ENCODE results near the gene NT5C.

NT5C gene

DNA sequence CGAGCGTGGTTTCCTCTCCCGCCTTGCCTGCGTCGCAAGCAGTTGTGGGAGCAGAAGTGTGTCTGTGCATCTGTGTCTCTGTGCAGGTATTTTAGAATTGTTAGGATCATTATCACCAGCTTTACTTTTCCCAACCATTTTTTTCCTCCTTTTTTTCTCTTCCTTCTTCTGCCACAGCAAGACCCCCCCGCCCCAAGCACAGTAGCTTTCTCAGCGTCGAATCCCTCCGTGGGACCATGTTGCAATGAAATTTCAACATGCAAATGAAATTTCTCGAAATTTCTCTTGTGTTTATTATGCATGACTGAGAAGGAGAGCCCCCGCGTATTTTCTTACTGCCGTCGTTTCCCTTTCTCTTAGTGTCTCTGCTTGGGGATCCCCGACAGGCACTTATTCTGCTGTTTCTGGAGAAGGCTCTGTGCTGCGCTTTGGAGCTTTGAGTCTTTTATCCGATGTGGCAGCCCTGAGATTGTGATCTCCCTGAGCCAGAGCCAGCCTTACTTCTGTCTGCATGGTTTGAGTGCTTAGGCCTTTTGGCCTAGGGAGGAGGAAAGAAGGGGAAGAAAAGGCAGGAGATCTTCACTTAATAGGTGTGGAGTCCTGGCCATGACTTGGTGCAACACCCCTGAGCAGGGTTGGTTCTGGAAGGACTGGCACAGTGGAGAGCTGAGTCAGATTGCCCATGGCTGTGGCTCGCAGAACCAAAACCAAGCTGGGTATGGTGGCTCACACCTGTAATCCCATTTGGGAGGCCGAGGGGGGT, 16.8 kb downstream of the NT5C start:
- DNase-seq: no peak

DNA sequence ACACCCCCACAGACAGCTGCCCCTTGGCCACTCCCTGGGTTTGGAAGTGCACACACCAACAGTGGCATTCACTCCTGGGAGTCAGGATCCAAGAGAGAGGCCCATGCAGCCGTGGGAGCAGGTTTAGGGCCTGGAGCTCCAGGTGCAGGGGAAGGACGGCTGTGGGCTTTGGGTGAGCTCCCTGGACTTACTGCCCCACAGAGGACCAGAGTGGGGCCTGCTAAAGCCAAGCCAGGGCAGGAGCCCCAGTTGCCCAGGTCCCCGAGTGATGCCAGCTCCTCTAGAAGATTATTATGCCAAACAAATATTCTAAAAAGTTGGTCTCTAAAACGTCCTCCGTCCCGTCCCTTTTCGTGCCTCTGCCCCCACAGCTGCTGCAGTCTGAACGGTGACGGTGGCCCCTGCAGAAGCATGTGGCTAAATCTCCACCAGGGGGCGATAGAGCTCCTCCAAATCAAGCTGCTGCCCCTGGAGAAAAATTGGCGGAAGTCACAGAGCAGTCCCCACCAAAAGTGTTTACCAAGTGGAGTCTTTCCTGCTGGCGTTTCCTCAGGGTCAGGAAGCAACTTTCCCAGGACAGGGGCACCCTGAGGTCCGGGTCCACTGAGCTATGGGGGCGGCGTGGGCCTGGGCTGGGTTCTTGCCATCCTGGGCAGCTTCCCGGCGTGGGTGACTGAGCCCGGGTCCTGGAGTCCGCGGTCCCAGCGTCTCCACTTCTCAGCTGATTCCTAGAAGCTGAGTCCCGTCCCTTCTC, 17.6 kb downstream of the NT5C start:
- peak; percentile 84 for DNase-seq

DNA sequence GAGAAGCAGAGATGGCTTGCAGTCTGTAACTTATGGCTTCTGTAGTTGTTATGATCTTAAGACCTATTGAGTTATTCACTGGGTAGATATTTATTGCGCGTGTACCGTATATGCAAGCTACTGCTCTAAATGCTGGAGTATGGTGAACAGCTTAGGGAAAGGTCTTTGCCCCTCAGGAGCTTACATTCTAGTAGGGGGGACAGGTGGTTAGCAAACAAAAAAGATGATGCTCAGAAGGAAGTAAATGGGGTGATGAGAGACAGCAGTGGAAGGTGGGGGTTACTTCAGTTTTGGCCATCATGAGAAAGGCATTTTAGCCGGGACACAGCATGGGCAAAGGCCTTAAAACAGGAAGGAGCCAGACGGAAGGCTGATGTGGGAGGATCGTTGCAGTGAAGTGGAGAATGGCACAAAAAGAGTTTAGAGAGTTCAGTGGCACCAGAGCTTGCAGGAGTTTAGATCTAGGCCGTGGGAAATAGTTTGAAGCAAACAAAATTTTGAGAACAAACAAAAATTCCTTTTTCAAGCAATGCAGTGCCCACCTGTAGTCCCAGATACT, 19.7 kb downstream of the NT5C start:
- DNase-seq: no peak

DNA sequence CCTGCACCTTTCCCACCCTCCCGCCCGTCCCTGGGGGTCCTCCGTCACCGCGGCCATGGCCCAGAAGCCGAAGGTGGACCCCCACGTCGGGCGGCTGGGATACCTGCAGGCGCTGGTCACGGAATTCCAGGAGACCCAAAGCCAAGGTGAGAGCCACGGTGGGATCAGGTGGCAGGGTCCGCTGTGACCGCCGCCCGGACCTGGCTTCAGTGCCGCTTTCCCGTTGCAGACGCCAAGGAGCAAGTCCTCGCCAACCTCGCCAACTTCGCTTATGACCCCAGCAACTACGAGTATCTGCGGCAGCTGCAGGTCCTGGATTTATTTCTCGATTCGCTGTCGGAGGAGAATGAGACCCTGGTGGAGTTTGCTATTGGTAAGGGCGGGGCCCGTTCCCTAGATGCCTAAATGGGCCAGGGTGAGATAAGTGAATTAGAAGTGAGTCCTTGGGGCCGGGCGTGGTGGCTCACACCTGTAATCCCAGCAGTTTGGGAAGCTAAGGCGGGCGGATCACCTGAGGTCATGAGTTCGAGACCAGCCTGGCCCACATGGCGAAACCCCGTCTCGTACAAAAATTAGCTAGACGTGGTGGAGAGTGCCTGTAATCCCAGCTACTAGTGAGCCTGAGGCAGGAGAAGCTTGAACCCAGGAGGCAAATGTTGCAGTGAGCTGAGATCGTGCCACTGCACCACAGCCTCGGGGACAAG, 21.2 kb downstream of the NT5C start:
- no peak for DNase-seq

DNA sequence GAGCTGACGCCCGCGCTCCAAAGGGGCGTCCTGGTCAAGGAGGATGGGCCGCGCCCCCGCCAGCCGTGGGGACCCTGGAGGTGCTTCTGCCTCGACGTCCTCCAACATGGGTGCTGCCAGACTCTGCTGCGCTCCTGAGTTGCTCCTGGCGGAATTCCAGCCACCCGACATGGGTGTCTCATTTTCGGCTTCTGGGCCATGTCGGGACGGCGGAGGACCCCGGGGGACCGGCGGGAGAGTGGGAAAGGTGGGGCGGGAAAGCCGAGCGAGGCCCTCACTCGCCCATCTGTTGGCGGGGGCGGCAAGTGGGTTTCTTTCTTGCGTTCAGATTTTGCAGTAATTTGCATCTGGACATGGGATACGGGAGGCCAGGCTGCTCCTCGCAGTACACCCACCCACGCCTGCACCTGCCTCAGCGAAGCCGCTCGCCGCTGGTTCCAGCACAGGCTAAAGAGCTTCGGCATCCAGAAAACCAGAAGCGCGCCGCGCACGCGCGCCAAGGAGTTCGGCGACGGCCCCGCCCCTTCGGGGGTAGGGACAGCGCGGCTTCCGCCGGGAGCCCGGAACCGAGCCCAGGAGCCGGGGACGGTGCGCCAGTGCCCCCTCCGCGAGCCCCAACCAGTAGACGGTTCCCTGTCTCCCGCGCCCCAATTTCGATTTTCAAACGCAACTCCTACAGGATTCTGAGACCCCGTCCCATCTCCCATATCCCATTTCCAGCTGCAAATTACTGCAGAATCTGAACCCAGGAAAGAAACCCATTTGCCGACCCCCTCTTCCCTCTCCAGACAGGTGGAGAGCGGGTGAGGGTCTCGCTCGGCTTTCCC, 21.9 kb downstream of the NT5C start, which contains the start of gene ARMC7:
ARMC7 (plus strand) TSS at position 563 of the 827 bp plus-strand sequence. CDS start 320 bp downstream, outside the sequence.
- peak; percentile 80 for DNase-seq

DNA sequence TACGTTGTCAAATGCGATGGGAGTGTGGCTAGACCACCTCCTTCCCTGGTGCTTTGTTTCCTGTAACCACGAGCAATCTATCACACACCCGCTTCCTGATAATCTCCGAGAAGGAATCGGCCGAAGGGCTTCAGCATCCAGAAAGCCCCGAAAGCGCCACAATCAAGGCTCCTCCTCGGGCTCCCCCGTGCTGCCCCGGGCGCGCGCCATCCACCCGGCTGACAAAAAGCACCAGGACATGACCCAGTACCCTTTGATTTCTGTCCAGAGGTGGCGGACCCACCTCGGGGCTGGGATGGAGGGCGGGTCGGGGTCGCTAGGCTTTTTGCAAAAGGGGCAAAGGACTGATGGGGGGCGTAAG, 22.5 kb downstream of the NT5C start:
- no peak for DNase-seq

DNA sequence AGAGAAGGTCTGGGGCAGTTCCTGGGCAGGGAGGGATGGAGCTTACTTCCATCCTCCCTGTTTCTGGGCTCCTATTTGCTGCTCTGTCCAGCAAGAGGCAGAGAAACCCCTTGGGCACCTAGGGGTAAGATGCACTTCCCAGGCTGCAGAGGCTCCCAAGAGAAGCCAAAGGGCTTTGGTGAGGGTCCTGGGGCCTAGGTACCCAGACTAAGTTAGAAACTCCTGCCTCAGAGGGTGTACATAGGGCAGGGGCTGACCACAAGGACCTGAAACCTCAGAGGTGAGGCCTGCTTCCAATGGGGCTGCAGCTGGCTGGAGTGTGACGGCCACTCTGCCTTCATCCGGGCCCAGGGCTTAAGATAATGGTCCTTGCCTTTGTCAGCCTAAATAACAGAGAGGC, 23.3 kb downstream of the NT5C start:
- no peak for DNase-seq

DNA sequence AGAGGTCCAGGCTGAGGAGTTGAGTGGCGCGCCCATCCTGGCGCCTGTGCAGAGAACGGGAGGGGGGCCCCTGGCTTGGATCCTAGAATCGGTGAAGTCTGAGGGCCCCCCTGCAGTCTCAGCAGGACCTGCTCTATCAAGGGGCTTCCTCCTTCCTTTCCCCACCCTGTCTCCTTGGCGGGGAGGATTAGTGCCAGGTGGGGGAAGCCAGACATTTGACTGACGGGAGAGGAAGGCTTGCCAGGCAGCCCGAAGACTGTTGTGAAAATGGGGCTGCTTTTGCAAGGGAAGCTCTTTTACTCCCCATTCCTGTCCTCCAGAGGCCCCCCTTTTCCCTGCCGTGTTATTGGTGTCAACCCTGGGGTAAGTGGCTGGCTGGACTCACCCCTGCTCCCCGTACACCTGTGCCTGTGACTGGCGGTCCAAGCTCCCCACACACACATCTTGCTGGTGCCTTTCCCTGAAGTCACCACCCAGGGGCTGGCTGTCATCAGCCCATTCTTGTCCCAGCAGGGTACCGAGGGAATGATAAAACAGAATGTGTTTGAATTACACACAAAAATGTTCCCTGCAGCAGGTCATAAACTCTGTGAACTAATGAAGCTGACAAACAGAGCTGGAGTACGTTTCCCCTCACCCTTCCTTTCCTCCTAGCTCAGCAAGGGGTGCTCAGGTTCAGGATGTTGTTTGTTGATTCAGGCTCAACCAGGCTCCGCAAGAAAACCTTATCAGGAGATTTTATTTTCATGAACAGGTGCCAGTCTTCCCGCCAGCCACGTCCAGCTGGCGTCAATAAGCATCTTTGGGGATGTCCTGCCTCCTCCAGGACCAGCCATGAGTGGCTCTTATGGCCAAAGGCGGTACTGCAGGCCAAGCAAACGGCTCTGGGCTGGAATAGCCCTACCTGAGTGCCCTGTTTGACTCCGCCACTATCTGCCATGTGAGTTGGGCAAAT, 26.1 kb downstream of the NT5C start:
- DNase-seq: no peak

DNA sequence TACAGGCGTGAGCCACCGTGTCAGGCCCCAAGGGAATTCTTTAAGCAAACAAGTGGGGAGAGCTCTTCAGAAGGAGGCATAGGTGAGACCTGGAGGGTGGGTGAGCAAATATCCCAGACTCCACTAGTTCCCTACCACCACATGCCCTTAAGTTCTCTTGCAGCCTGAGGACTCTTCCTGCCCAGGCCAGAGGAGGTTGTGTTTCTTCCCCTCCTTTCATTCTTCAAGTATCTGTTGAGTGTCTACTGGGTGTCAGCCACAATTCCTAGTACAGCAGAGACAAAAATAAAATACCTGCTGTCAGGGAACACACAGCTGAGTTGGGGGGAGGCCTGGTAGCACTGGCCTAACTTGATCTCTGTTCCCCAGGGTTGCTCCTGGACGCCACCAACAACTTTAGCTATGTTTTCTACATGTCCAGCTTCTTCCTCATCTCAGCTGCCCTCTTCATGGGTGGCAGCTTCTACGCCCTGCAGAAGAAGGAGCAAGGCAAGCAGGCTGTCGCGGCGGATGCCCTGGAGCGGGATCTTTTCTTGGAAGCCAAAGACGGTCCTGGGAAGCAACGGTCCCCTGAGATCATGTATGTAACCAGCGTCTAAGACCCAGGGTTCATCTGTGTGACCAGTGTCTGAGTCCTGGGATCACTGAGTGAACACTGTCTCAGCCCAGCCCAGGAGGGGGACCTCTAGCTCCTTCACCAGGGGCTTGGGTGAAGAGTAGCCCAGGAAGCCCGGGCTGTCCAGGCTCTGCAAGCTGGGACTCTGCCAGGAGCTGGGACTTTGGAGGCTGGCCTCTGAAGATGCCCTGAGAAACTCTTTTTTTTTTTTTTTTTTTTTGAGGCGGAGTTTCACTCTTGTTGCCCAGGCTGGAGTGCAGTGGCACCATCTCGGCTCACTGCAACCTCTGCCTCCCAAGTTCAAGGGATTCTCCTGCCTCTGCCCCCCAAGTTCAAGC, 27.7 kb downstream of the NT5C start:
- no peak for DNase-seq

DNA sequence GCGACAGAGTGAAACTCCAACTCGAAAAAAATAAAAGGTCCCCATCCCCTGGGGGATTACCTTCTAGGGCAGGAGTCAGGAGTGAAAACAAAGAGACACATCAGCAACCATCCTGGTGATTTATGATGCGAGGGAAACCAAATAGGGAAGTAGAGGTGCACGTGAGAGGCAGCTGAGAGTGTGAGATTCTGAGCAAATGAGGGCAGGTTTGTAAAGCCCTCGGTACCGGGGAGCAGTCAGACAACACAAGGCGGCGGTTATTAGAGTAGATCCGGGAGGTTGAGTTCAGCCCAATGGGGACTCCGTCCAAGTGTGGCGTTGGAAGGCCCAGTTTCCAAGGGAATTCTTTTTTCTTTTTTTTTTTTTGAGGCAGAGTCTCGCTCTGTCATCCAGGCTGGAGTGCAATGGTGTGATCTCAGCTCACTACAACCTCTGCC, 29.1 kb downstream of the NT5C start:
- DNase-seq: no peak

DNA sequence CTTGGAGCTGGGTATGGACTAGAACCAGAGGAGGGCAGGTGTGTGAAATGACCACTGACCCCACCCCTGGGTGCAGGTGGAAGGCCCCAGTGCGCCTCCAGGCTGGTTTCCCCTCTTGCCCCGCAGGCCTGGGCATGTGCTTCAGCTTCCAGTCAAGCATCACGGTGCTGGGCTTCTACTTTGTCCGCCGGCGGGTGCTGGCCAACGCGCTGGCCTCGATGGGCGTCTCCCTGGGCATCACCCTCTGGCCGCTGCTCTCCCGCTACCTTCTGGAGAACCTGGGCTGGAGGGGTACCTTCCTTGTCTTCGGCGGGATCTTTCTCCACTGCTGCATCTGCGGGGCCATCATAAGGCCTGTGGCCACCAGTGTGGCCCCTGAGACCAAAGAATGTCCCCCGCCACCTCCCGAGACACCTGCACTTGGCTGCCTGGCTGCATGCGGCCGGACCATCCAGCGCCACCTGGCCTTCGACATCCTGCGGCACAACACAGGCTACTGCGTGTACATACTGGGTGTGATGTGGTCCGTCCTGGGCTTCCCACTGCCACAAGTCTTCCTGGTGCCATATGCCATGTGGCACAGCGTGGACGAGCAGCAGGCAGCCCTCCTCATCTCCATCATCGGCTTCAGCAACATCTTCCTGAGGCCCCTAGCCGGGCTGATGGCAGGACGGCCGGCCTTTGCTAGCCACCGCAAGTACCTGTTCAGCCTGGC, 31.5 kb downstream of the NT5C start:
- no peak for DNase-seq

DNA sequence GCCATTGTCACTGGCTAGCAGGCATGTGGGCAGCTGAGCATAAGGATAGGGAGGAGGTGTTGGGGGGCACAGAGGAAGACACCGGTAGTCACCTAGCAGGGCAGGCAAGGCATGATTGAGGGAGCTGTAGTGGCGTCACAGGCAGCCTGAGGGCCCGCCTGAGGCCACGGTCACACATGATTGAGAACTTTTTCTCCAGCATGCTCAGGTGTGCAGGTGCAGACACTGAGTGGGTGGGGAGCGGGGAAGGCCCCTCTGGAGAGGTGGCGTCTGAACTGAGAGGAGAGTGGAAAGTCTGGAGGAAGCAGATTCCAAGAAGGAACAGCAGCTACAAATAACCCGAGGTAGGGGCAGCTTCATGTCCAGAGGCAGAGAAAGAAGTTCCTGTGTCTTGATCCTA, 32.7 kb downstream of the NT5C start:
- DNase-seq: no peak

DNA sequence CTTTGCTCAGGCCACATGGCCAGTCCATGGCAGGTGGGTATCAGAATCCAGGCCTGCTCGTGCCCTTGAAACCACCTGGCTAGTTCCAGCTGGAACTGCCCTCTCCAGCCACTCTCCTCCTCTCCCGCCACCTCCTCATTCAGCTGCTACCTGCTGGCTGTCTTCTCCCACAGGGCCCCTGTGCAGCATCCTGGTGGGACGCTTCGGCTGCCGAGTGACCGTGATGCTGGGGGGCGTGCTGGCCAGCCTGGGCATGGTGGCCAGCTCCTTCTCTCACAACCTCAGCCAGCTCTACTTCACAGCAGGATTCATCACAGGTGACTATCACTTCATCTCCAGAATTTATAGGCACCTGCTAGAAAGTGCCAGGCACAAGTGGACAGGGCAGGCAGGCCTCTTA, 33.7 kb downstream of the NT5C start:
- DNase-seq: no peak

DNA sequence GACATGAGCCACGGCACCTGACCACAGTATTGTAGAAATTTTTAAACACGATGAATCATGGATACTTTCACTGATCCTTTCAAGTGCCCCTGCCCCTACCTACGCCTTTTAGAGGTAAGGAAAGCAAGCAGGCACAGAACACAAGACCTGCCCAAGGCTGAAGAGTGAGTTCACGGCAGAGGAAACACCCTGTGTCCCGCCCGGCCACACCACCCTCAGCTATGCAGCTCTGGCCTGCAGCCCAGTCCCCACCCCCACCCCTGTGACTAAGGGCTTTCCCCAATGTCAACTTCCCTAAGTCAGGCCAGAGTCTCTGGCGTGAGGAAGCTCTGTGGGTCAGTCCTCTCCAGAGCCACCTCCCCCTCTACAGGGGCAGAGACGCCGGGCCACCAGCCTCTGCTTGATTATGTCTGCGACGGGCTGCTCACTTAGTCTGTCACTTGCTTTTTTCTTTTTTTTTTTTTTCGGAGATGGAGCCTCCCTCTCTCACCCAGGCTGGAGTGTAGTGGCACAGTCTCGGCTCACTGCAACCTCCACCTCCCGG, 35.4 kb downstream of the NT5C start:
- peak; percentile 72 for DNase-seq

DNA sequence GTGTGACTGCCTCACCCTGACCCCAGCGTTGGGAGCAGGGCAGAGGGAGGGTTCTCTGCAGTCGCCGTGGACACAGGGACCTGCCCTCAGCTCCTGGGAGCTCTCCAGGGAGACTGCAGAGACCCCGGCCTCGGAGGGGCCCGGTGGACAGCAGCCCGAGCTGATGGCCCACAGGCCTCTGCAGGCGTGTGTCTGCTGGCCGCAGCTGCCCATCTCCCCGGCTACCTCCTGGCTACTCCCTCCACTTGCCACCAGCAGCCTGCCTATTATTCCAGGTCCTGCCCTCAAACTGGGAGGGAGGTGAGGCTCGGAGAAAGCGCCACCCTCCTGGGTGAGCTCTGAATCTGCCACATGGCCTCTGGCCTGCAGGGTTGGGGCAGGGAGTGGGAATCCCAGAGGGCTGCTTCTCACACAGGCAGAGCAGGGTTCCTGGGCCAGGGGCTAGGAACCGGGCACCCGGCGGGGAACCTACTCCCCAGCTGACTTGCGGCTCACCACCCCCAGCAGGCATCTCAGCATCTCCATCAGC, 36.6 kb downstream of the NT5C start:
- DNase-seq: no peak

DNA sequence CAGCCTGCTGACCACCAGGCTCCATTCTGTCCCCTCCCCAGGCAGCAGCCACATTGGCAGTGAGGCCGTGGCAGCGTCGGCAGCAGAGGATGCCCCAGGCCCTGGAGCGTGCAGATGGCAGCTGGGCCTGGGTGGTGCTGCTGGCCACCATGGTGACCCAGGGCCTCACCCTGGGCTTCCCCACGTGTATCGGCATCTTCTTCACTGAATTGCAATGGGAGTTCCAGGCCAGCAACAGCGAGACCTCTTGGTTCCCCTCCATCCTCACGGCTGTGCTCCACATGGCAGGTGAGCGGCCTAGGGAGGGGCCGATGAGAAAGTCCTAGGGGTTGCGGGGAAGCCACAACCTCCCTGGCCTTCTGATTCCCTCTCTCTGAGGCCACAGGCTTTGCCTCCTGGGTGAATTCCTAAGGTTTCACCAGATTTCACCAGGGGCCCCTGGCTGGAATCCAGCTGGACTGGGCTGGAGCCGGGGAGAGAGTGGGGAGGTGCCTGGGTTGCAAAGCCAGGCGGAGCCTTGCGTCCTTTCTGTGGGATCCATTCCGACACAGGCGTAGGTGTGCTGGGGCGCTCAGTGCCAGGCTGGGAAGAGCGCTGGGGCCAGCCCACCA, 37.9 kb downstream of the NT5C start:
- DNase-seq: no peak

DNA sequence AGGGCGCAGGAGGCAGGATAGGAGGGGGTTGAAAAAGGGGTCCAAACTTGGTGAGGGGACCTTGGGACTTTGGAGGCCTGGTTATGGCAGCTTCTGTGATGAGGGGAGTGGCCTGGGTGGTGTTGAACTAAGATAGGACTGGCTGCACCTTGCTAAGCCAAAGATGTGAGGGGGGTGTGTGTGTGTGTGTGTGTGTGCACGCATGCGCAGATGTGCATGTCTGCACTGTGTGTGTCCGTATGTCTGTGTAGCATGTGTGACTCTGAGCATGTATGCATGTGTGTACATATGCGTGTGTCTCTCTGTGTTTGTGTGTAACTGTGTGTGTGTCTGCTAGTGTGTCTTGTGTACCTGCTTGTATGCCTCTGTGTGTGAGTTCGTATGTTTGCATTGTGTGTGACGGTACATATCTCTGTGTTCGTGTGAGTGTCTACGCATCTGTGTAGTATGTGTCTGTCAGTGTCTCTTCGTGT, 39.7 kb downstream of the NT5C start:
- DNase-seq: no peak
